Measurements from ENCODE around the gene CHRNE.

Gene CHRNE

DNA sequence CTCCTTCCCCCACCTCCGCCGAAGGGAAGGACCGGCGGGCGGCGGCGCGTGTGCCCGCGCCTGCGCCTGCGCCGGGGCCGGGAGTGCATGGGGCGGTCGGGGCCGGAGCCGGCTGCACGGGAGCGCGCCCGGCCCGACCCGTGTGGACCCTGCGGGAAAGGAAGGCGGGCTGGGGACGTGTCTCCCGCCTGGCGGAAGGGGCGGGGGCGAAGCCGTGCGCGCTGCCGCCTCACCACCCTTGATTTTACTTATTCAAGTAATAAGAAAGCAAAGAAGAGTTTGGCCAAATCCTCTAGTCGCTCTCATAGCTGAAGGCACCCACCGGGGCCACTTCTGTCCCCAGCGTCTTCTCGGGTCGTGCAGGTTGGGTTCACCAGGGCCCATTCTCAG, 46.0 kb upstream of the CHRNE start:
- TF ChIP-seq, protein P1, sequence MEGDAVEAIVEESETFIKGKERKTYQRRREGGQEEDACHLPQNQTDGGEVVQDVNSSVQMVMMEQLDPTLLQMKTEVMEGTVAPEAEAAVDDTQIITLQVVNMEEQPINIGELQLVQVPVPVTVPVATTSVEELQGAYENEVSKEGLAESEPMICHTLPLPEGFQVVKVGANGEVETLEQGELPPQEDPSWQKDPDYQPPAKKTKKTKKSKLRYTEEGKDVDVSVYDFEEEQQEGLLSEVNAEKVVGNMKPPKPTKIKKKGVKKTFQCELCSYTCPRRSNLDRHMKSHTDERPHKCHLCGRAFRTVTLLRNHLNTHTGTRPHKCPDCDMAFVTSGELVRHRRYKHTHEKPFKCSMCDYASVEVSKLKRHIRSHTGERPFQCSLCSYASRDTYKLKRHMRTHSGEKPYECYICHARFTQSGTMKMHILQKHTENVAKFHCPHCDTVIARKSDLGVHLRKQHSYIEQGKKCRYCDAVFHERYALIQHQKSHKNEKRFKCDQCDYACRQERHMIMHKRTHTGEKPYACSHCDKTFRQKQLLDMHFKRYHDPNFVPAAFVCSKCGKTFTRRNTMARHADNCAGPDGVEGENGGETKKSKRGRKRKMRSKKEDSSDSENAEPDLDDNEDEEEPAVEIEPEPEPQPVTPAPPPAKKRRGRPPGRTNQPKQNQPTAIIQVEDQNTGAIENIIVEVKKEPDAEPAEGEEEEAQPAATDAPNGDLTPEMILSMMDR (IDR thresholded peaks at IDR 0.05; ENCODE audit: unreplicated experiment in 3 of 3) = no peak
- H3K27ac Mint-ChIP-seq = peak overlapping the region; percentile 98 to 99 (median 99)
- no peaks in the 10 kb centered on the region for H3K9me3 Mint-ChIP-seq
- H3K4me3 Mint-ChIP-seq = peak overlapping the region; percentile 95 to 98 (median 96)
- H3K27me3 Mint-ChIP-seq (ENCODE audit: low read depth) = no peaks in the 10 kb centered on the region
- H3K4me1 Mint-ChIP-seq = peaks cover 49% of the 10 kb centered on the region
- peaks cover 28% of the 10 kb centered on the region for H3K36me3 Mint-ChIP-seq (ENCODE audit: low read depth)

DNA sequence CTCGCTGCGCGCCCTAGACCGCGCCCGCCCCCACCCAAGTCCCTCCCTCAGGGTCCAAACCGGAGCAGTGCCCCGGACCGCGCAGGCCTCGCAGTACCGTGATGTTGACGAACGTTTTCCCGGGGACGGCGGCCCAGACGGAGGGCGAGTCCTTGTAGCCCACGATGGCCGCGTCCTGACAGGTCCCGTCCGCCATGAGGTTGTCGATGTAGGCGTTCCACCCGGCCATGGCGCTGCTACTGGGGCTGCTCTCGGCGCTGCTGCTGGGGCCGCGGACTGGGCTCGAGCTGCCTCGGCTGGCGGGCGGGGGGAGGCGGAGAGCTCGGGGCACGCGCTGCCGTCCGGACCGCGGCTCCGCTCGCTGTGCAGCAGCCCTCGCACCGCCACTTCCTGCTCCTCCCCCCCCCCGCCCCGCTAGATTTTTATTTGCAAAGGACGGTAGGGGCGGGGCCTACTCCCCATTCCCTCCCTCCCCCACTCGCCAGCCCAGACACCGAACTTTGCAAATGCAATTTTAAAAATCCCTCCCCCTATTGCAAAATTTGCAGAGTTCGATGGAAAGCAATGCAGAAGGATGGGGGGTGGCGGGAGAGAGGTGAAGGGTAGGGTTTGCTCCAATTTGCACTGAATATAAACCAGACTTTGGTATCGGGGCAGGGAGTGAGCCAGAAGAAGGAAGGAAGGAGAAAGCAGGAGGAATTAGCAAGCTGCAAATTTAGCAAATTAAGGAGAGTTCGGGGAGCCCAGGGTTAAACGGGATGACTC, 45.5 kb upstream of the CHRNE start, which contains the start of gene PFN1:
PFN1 (minus strand) TSS at position 365 of the 765 bp plus-strand sequence; CDS start at position 229, 136 bp downstream.
- Mint-ChIP-seq H3K27me3 (ENCODE audit: low read depth) (no peaks in the 10 kb centered on the region), H3K4me1 (peaks cover 46% of the 10 kb centered on the region), H3K4me3 (peak within 1 kb of the TSS; percentile 95 to 98 (median 96)), H3K36me3 (ENCODE audit: low read depth) (peaks cover 31% of the 10 kb centered on the region), H3K9me3 (no peaks in the 10 kb centered on the region), H3K27ac (peak within 1 kb of the TSS; percentile 98 to 99 (median 99))
- TF ChIP-seq, protein P1 (IDR thresholded peaks at IDR 0.05; ENCODE audit: unreplicated experiment in 3 of 3) = no peak

GRCh38 chr17:4947411-4948165, 44.7 kb upstream of the CHRNE start:
- H3K36me3 Mint-ChIP-seq (ENCODE audit: low read depth) = peaks cover 38% of the 10 kb centered on the region
- H3K4me3 Mint-ChIP-seq = peak overlapping the region; percentile 95 to 98 (median 96)
- H3K4me1 Mint-ChIP-seq = peaks cover 45% of the 10 kb centered on the region
- H3K27ac Mint-ChIP-seq = peak overlapping the region; percentile 89 to 99 (median 99)
- no peaks in the 10 kb centered on the region for H3K9me3 Mint-ChIP-seq
- no peaks in the 10 kb centered on the region for H3K27me3 Mint-ChIP-seq (ENCODE audit: low read depth)
- TF ChIP-seq, protein P1 (IDR thresholded peaks at IDR 0.05; ENCODE audit: unreplicated experiment in 3 of 3) = no peak

DNA sequence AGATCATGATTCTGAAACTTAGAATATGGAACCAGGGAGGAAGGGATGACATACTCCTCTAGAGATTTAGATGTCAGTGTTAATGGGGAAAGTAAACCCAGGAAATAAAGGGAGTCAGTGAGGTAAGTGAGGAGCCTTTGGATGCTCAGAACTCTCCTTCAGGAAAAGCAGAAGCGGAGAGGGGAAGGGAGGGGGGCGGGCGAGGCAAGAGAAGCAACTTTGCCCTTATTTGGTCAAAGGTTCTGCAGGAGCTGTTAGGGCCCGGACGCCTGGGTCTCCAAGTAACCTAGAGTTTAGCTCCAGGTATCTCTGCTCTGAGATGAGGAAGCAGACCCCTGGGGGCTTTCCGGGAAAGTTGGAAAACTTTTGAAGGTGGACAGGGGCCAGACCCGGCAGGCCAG, 44.1 kb upstream of the CHRNE start:
- Mint-ChIP-seq H3K9me3 (no peaks in the 10 kb centered on the region), H3K27ac (peak overlapping the region; percentile 87 to 99 (median 89)), H3K36me3 (ENCODE audit: low read depth) (peaks cover 43% of the 10 kb centered on the region), H3K27me3 (ENCODE audit: low read depth) (no peaks in the 10 kb centered on the region), H3K4me3 (peak overlapping the region; percentile 95 to 98 (median 96)), H3K4me1 (peaks cover 47% of the 10 kb centered on the region)
- TF ChIP-seq, protein P1 (IDR thresholded peaks at IDR 0.05; ENCODE audit: unreplicated experiment in 3 of 3) = no peak

- TF ChIP-seq, protein P1 (IDR thresholded peaks at IDR 0.05; ENCODE audit: unreplicated experiment in 3 of 3) = no peak
- Mint-ChIP-seq H3K9me3 (no peaks in the 10 kb centered on the region), H3K27me3 (ENCODE audit: low read depth) (no peaks in the 10 kb centered on the region), H3K27ac (peak overlapping the region; percentile 87 to 99 (median 89)), H3K36me3 (ENCODE audit: low read depth) (peaks cover 48% of the 10 kb centered on the region), H3K4me3 (peak overlapping the region; percentile 95 to 98 (median 96)), H3K4me1 (peaks cover 49% of the 10 kb centered on the region)
These were observed 43.5 kb upstream of the CHRNE start for GRCh38 chr17:4946312-4946976.

All from nephron (organoid).